Measurements from ENCODE around the gene TBC1D22A.
A peak's percentile ranks its signal among the peaks of the same experiment; 100 is the strongest.

TBC1D22A gene

DNA sequence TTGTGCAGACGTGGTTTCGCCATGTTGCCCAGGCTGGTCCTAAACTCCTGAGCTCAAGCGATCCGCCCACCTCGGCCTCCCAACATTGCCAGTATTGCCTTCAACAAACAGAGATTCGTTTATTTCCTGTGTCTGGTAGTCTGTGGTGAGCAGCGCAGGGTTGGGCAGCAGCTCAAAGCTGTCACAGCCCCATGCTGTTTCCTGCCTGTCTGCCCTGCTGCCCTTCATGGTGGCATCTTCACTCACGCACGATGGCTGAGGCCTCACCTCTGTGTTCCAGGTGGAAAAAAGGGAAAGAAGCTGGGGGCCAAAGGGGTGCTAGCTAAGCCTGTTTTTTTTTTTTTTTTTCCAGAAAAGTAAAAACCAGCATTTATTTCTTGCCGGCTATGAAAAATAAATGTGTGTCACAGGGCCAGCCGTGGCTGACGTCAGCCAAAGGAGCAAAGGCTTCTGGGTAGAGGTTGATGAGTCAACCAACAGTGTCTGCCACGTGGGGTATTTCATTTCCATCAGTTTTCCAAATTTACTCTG lies 28.8 kb downstream of the TBC1D22A start:
- DNase-seq (ENCODE audit: low read depth) = peak; percentile 73
- no peak for TF ChIP-seq CTCF (IDR thresholded peaks at IDR 0.05; ENCODE audit: insufficient read depth, low read depth, low read length, missing control alignments)
- H3K4me3 ChIP-seq (ENCODE audit: low read length) = no peak overlapping the region

DNA sequence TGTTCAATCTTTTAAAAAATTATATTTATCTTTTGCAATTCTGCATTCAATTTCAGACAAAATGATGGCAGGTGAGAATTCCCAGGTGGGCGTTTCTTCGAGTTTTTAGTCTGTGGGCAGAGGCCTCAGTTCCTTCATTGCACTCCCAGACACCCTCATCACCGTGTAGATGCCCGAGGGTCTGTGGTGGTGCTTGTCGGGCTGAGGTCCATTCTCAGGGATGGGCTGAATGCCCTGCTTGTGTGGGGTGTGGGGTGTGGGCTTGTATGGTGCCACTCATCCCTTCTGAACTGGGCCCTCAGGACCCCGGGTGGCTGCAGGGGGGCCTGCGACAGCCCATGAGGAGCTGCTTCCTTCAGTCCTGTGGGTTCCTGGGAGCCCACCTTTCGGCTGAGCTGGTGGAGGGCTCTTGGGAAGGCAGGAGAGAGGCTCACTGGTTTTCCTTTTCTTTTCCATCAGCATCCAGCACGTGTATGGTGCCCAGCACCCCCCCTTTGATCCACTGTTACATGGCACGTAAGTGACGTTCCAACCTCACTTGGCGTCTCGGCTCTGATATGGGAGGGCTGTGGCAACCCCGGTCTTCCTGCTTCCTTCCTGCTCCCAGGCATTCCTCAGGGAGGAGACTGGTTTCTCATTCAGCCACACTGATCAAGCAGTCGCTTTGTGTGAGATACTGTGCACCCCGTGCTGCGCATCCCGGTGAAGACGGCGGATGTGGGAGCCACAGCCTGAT lies 29.8 kb downstream of the TBC1D22A start:
- TF ChIP-seq CTCF (IDR thresholded peaks at IDR 0.05; ENCODE audit: insufficient read depth, low read depth, low read length, missing control alignments) = no peak
- DNase-seq (ENCODE audit: low read depth) = no peak
- H3K4me3 ChIP-seq (ENCODE audit: low read length) = no peak overlapping the region

GRCh38 chr22:46792841-46793261 lies 30.4 kb downstream of the TBC1D22A start:
- no peak overlapping the region for H3K4me3 ChIP-seq (ENCODE audit: low read length)
- no peak for TF ChIP-seq CTCF (IDR thresholded peaks at IDR 0.05; ENCODE audit: insufficient read depth, low read depth, low read length, missing control alignments)
- DNase-seq (ENCODE audit: low read depth) = no peak

DNA sequence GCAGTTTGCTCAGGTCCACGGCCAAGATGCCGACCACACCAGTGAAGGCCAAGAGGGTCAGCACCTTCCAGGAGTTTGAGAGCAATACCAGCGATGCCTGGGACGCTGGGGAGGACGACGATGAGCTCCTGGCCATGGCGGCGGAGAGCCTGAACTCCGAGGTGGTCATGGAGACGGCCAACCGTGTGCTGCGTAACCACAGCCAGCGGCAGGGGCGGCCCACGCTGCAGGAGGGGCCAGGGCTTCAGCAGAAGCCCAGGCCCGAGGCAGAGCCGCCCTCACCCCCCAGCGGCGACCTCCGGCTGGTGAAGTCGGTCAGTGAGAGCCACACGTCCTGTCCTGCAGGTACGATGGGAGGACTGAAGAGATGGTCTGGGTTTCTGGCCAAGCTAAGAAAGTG lies 31.0 kb downstream of the TBC1D22A start:
- no peak overlapping the region for H3K4me3 ChIP-seq (ENCODE audit: low read length)
- no peak for TF ChIP-seq CTCF (IDR thresholded peaks at IDR 0.05; ENCODE audit: insufficient read depth, low read depth, low read length, missing control alignments)
- DNase-seq (ENCODE audit: low read depth) = no peak

DNA sequence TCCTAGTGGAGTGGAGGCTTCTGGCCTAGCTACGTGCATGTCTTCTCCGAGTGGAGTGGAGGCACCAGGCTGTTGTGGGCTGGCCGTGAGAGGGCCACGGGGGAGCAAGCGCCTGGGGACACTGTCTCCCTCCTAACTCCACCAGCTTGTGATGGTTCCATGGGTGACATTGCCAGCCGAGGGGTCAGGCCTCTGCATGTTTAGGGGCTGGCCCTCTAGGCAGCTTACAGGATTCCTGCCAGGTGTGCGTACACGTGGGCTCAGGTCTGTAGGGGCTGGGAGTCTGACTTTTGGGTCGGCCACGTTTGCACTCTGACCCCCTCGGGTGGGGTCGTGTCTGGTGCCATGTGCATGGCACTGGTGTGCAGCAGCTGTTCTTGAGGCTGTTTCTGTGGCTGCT lies 31.6 kb downstream of the TBC1D22A start:
- no peak overlapping the region for H3K4me3 ChIP-seq (ENCODE audit: low read length)
- no peak for DNase-seq (ENCODE audit: low read depth)
- TF ChIP-seq CTCF (IDR thresholded peaks at IDR 0.05; ENCODE audit: insufficient read depth, low read depth, low read length, missing control alignments) = no peak

GRCh38 chr22:46794491-46794890 lies 32.0 kb downstream of the TBC1D22A start:
- DNase-seq (ENCODE audit: low read depth) = no peak
- TF ChIP-seq CTCF (IDR thresholded peaks at IDR 0.05; ENCODE audit: insufficient read depth, low read depth, low read length, missing control alignments) = no peak
- no peak overlapping the region for H3K4me3 ChIP-seq (ENCODE audit: low read length)

GRCh38 chr22:46795140-46795539 lies 32.7 kb downstream of the TBC1D22A start:
- H3K4me3 ChIP-seq (ENCODE audit: low read length) = no peak overlapping the region

More at GRCh38 chr22:46795140-46795539, 32.7 kb downstream of the TBC1D22A start:
- no peak for TF ChIP-seq CTCF (IDR thresholded peaks at IDR 0.05; ENCODE audit: insufficient read depth, low read depth, low read length, missing control alignments)
- DNase-seq (ENCODE audit: low read depth) = no peak

Data from epithelial cell of esophagus (primary cell).